NK-92 (cell line): ENCODE data around the gene PHACTR1.

ENCODE experiments used
- DNase-seq: peaks from one replicate; lab custom pipeline; 2025; ENCODE audit not compliant: unreplicated experiment; lab: John Stamatoyannopoulos, UW

PHACTR1 gene

DNA sequence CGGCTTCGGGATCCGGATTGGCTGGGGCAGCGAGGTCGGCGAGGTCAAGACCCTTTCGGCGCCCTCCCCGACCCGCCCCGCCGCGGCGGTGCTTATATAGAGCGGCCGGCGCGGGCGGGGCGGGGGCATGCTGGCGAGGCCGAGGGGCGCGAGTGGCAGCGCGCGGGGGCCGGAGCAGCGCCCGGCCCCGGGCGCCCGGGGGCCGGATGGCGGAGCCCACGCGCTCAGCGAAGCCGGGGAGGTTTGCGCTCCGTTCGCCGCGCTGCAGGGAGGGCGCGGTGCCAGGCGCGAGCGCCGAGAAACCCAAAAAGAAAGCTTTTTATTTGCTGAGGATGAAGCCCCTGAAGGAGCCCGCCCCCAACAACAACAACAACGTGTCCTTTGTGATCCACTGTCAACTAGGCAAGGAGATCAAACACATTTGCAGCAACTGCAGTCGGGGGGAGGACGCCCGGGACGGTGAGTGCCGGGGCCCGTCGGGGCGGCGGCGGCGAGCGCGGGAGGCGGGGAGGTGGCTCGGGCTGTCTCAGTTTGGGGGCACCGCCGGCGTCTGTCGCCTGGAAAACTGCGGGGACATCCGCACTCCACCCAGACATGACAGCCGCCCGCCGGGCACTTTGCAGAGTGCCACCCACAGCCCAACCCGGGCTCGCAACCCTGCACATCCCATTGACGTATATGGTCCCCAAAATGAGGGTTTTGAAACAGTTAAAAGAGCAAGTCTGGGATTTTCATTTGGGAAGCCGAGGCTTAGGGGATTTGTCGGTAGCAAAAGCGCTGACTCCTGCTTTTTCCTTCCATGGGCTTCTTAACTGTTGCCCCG lies 297.3 kb downstream of the PHACTR1 start:
- no peak for DNase-seq

DNA sequence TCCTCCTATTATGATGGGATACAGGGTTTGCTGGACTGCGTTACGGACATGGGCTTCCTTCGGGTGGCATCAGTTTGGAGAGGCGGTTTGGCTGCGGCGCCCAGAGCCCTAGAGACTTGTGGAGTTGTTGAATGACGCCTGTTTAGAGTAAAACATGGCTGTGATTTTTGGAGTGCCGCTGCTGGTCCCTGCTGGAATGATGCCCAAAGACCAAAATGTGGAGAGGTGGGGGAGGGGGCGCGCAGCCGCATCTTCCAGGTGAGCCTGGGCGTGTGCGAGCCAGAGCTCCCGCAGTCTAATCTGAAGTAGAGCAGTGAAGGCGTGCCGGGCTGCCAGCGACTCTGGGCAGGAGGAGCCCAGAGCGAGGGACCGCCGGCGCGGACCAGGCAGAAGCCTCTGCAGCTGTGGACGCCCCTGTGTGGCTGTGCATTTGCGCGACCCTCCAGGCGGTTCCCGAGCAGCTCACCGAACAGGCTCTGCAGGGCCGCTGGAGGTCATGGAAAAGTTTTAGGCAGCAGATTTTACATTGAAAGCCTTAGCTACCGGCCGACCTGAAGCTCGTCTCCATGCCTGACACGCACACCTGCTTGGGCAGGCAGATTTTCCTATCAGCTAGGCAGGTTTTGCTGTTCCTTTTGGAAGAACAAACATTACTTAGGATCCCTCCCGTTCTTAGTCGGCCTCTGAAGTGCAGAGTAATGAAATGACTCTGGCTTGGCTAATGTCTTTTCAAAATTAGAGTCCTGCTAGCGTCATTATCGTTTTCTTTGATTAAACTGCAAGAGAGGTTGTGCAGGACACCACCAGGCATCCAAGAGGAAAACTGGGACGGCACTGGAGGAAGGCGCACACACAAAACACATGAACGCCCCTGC lies 298.2 kb downstream of the PHACTR1 start:
- DNase-seq = no peak

DNA sequence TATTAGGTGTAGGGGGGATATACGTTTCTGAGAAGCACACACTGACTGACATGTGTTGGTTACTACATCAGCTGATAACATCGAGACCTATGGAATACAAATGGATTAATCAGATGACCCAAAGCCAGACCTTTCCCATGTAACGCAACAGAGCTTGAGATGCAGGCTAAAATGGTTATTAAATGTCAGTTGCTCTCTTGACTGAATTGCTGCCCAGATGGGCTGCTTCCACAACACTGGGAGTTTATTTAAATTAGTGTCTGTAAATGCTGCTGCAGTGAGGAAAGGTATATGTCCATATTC lies 298.8 kb downstream of the PHACTR1 start:
- no peak for DNase-seq

DNA sequence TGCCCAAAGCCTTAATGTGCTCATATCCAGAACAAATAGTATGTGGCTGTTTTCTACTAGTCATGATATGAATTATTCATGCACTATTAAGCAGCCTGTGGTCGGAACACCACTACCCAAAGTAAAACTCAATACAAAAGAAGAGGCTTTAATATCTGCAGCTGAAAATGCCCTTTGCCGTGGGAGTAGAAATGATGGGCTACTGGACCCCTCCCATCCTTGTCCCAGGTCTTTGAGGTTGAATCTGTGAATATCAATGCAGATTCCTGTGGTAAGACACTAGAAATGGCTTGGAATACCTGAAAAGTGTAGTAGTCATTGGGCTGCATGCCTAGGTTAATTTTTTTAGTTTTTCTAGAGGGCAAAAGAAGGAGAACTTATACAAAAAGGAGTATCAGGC lies 308.0 kb downstream of the PHACTR1 start:
- DNase-seq = no peak

- no peak for DNase-seq
Measured at GRCh38 chr6:13025893-13026499, 309.4 kb downstream of the PHACTR1 start.

DNA sequence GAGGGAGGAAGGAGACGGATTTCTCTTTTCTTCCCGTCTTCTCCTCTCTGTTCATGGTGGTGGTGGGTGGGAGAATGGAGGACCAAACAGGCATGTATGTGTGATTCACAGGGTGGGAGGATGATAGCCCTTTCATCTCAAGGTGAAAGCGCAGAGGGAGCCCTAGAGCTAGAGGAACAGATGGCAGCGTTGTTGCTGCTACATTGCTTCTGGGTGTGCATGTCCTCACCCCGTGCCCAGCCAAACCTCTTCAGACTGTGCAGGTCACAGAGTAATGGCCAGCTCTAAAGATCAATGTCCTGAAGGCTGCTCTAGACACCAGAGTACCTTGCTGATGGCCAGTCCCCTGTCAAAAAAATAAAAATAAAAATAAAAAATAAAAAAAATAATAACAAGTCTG lies 310.0 kb downstream of the PHACTR1 start:
- DNase-seq = no peak

DNA sequence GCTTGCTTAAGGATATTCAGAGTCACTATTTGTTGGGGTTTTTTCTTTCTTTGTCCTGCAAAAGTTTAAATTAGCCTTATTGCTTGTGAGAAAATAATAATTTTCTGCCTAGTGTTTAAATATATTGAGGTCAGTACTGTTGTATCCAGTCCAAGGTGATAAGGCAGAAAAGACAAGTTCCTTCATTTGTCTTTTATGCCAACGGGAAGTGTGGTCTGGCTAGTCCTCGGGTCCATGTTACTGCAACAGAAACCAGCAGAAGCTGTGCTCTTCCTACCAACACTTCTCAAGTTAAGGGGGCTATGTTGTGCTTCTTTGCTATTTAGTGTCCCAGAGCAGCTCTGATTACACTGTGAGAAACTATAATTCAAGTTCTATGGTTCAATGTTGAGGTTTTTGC lies 310.6 kb downstream of the PHACTR1 start:
- DNase-seq = no peak

GRCh38 chr6:13030396-13030795 lies 313.8 kb downstream of the PHACTR1 start:
- DNase-seq = no peak

DNA sequence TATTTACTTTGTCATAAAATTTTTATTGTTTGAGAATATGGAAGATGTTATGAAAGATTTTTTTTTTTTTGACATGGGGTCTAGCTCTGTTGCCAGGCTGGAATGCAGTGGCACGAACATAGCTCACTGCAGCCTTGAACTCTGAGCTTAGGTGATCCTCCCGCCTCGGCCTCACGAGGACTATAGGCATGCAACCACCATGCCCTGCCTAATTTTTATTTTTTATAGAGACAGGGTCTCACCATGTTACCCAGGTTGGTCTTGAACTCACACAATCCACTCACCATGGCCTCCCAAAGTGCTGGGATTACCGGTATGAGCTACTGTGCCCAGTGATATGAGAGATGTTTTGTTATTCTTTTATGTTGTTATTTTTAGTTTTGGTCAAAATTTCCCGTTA lies 316.0 kb downstream of the PHACTR1 start:
- no peak for DNase-seq

- DNase-seq = no peak
Measured at GRCh38 chr6:13033145-13033544, 316.6 kb downstream of the PHACTR1 start.

- DNase-seq = no peak
Measured at GRCh38 chr6:13034316-13034715, 317.7 kb downstream of the PHACTR1 start.

GRCh38 chr6:13035606-13036005 lies 319.0 kb downstream of the PHACTR1 start:
- no peak for DNase-seq

- DNase-seq = no peak
Measured at GRCh38 chr6:13038315-13038714, 321.7 kb downstream of the PHACTR1 start.

DNA sequence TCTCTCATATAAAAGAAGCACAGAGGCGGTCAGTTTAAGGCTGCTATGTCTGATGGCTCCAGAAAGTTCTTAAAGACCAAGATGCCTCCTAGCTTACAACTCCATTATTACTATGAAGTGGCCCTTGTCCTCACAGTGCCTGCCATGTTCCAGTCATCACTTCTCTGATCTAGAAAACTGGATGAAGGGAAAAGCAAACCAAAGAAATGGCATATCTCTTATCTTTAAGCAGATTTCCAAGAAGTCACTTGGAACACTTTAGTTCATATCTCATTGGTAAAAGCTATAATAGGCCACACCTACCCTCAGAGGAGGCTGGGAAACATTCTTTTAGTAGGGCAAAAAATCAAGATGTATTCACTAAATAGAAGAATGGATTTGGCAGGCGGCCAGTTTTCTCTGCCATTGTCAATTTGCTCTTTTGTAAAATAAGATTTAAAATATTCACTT lies 322.2 kb downstream of the PHACTR1 start:
- no peak for DNase-seq

GRCh38 chr6:13044390-13044789 lies 327.8 kb downstream of the PHACTR1 start:
- no peak for DNase-seq

GRCh38 chr6:13044896-13045295 lies 328.3 kb downstream of the PHACTR1 start:
- no peak for DNase-seq

DNA sequence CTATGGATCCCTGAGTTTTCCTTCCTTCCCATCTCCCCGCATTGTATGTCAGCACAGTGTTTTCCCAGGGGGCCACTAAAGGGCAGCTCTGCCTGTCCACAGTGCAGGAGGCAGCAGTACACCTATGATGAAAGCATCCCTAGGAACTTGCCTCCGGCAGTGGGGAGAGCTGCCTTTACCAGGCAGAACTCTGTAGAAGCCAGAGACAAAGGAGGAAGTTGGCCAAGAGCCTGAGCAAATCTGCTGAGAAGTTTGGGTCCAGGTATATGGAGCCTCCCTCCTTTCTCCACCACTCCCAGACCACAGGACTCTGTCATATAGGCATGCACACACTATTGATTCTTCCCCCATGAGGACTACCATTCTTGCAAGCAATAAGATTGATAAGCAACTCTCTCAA lies 329.1 kb downstream of the PHACTR1 start:
- no peak for DNase-seq

DNA sequence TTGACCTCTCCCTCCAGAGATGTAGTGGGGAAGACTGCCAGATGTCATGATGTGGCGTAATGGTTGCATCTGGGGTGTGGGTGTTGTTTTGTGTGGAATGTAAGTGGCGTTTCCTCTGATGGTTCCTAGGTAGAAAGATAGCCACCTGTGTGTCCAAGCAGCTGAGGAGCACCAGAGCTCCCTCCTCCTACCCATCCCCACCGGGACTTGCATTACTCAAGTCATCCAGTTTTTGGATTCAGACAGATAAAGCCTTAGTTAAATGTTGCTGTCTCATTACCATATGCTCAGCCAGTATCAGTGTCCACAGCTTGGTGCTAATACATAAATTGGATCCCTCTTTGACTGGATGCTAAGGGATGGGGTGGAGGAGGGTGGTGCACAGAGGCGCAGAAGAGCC lies 329.5 kb downstream of the PHACTR1 start:
- DNase-seq = no peak

DNA sequence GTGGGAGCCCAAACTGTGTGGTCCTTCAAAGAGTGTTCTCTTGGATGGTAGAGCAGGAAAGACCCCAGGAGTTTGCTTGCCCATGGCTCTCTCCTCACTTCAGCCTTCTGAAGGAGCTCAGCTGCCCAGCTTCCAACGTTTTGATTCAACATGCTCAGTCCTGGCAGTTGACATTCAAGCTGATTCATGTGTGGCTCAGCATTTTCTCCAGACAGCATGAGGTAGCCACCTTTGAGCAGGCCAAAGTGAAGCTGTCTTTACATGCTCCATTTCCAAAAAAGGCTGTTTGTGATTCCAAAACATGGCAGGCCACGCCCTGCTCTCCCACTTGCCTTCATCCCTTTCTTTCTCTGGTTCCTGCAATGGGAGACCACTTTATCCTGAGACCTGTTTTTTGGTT lies 331.5 kb downstream of the PHACTR1 start:
- DNase-seq = no peak

GRCh38 chr6:13049666-13050254 lies 333.2 kb downstream of the PHACTR1 start:
- no peak for DNase-seq

DNA sequence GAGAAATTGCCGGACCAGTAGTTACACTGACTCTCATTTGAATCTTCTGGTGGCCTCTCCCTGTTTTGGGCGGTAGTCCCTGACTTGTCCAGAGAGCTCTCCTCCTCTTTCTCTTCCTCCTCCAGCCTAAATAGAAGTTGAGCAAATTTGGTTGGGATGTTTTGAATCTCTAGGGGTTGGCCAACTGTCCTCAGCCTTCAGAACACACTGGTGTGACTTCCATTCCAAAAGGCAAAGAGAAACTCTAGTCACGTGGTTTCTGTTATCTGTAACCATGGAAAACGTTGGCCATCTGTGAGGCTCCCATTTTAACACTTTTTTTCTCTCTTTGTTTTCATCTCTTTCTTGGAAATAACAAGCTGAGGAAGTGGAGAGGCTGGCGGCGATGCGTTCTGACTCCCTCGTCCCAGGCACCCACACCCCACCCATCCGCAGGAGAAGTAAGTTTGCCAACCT lies 336.5 kb downstream of the PHACTR1 start:
- DNase-seq = no peak
